HuH-7 (cell line): ENCODE measurements around the gene BBS7.

Experiments
- DNase-seq: peaks from one replicate; pipeline ENCODE4 v3.0.0; 2011; ENCODE audit warnings: low spot score

Gene BBS7

GRCh38 chr4:121824950-121825349, 45.3 kb downstream of the BBS7 start:
- DNase-seq: peak; percentile 3

GRCh38 chr4:121824171-121824527, 46.1 kb downstream of the BBS7 start:
- no peak for DNase-seq

GRCh38 chr4:121823505-121824170, 46.6 kb downstream of the BBS7 start, which contains the start of gene CCNA2:
CCNA2 (minus strand) TSS chr4:121823883; CDS start chr4:121823628, 255 bp downstream.
- DNase-seq: peak; percentile 75

- DNase-seq: peak; percentile 26
Measured at GRCh38 chr4:121822796-121823504, 47.3 kb downstream of the BBS7 start.

- no peak for DNase-seq
Measured at GRCh38 chr4:121822047-121822446, 48.2 kb downstream of the BBS7 start.

- no peak for DNase-seq
Measured at GRCh38 chr4:121819216-121819965, 50.9 kb downstream of the BBS7 start.

GRCh38 chr4:121818215-121818614, 52.1 kb downstream of the BBS7 start:
- no peak for DNase-seq

GRCh38 chr4:121817701-121818100, 52.6 kb downstream of the BBS7 start:
- DNase-seq: no peak

GRCh38 chr4:121817006-121817405, 53.3 kb downstream of the BBS7 start:
- DNase-seq: no peak

- no peak for DNase-seq
Measured at GRCh38 chr4:121814756-121815155, 55.5 kb downstream of the BBS7 start.

- no peak for DNase-seq
Measured at GRCh38 chr4:121811122-121811521, 59.2 kb downstream of the BBS7 start.

- DNase-seq: no peak
Measured at GRCh38 chr4:121806411-121806810, 63.9 kb downstream of the BBS7 start.

GRCh38 chr4:121801715-121802075, 68.6 kb downstream of the BBS7 start:
- DNase-seq: no peak

- peak; percentile 52 for DNase-seq
Measured at GRCh38 chr4:121800961-121801714, 69.1 kb downstream of the BBS7 start, which contains the start of gene EXOSC9. EXOSC9 (plus strand) TSS chr4:121801323; CDS start chr4:121801425, 102 bp downstream.

GRCh38 chr4:121800638-121800960, 69.7 kb downstream of the BBS7 start:
- DNase-seq: no peak

- DNase-seq: no peak
Measured at GRCh38 chr4:121799867-121800501, 70.3 kb downstream of the BBS7 start.

GRCh38 chr4:121799208-121799823, 71.0 kb downstream of the BBS7 start:
- no peak for DNase-seq

GRCh38 chr4:121796283-121796682, 74.0 kb downstream of the BBS7 start:
- no peak for DNase-seq

- peak; percentile 26 for DNase-seq
Measured at GRCh38 chr4:121794505-121795188, 75.6 kb downstream of the BBS7 start.

- no peak for DNase-seq
Measured at GRCh38 chr4:121792966-121793365, 77.3 kb downstream of the BBS7 start.

- DNase-seq: no peak
Measured at GRCh38 chr4:121791481-121791880, 78.8 kb downstream of the BBS7 start.
